RWPE2 (cell line): Measurements from ENCODE around the gene FBLIM1.

Source experiments
- ATAC-seq: fragments of 200-7000 bp; cut with Tn5 transposase; 3 replicates; pipeline ENCODE4 v1.9.1; 2021; ENCODE audit warnings: low read depth
- DNase-seq: peaks from one replicate; pipeline ENCODE4 v3.0.0-alpha.2; 2020; ENCODE audit warnings: low spot score
- H3K27ac ChIP-seq: fragments of 450-650 bp; 2 replicates; pipeline ENCODE4 v1.5.1; 2017; ENCODE audit warnings: mild to moderate bottlenecking; ENCODE audit not compliant: poor library complexity, severe bottlenecking
- H3K27me3 ChIP-seq: fragments of 250-450 bp; sonication (Bioruptor Pico); 2 replicates; pipeline ENCODE4 v1.5.1; 2021; ENCODE audit warnings: mild to moderate bottlenecking, moderate library complexity; ENCODE audit not compliant: insufficient read depth, poor library complexity, severe bottlenecking
- H3K36me3 ChIP-seq: fragments of 250-450 bp; sonication (Bioruptor Pico); 2 replicates; pipeline ENCODE4 v1.5.1; 2020; ENCODE audit warnings: low read depth, mild to moderate bottlenecking, moderate library complexity
- H3K4me1 ChIP-seq: fragments of 250-450 bp; sonication (Bioruptor Pico); 2 replicates; pipeline ENCODE4 v1.5.1; 2021; ENCODE audit warnings: mild to moderate bottlenecking, moderate library complexity; ENCODE audit not compliant: insufficient read depth, poor library complexity, severe bottlenecking
- H3K4me3 ChIP-seq: fragments of 250-450 bp; sonication (Bioruptor Pico); 2 replicates; pipeline ENCODE4 v1.5.1; 2021; ENCODE audit warnings: mild to moderate bottlenecking, moderate library complexity; ENCODE audit not compliant: severe bottlenecking
- H3K9me3 ChIP-seq: fragments of 250-450 bp; sonication (Bioruptor Pico); 2 replicates; pipeline ENCODE4 v1.5.1; 2021; ENCODE audit warnings: mild to moderate bottlenecking, moderate library complexity; ENCODE audit not compliant: severe bottlenecking
- TF ChIP-seq, protein P1 (sequence below): fragments of 450-650 bp; IDR thresholded peaks from one replicate; pipeline ENCODE4 v1.5.1; 2017; ENCODE audit warnings: mild to moderate bottlenecking, moderate library complexity; ENCODE audit not compliant: poor library complexity, severe bottlenecking

Gene FBLIM1

DNA sequence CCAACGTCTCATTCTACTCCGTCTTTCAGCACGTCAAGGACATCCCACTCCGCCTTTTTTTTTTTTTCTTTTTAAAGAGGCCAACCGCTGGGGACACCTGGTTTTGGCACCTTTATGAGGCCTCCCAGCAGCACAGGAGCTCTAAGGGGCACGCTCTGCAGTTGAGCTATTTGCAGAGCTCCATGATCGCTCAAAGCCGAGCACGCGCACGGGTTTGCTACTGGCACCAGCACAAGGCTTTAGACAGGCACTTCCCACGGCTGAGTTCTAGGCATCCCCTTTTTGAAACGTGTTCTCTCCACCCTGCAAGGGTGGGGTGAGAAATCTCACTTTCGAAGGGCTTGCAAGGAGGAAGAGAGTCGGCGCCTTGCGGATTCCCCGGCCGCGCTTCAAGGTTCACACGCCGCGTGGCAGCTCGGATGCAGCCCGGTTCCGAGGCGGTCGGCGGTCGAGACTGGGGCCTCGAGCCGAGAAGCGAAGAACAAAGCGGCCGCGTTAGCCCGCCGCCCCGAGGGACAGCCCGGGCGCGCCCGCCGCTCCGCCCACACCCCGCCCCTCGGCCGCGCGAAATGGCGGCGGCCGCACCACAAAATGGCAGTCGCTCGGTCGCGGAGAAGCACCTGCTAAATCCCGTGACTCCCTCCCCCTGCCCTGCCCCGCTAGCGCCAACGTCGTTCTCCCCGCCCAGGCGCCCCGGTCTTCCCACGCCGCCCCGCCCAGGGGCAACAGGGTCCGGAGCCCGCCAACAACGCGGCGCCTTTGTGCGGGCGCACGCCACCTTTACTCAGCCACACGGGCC lies 76.0 kb downstream of the FBLIM1 start:
- Histone ChIP-seq H3K4me3 (peak overlapping the region; percentile 57), H3K27ac (peak overlapping the region; percentile 97), H3K36me3 (no peaks in the 10 kb centered on the region), H3K27me3 (no peaks in the 10 kb centered on the region), H3K4me1 (peaks cover 37% of the 10 kb centered on the region), H3K9me3 (peaks cover 6% of the 10 kb centered on the region)
- ATAC-seq: peak; percentile 68
- peak; percentile 92 for DNase-seq
- TF ChIP-seq, protein P1, sequence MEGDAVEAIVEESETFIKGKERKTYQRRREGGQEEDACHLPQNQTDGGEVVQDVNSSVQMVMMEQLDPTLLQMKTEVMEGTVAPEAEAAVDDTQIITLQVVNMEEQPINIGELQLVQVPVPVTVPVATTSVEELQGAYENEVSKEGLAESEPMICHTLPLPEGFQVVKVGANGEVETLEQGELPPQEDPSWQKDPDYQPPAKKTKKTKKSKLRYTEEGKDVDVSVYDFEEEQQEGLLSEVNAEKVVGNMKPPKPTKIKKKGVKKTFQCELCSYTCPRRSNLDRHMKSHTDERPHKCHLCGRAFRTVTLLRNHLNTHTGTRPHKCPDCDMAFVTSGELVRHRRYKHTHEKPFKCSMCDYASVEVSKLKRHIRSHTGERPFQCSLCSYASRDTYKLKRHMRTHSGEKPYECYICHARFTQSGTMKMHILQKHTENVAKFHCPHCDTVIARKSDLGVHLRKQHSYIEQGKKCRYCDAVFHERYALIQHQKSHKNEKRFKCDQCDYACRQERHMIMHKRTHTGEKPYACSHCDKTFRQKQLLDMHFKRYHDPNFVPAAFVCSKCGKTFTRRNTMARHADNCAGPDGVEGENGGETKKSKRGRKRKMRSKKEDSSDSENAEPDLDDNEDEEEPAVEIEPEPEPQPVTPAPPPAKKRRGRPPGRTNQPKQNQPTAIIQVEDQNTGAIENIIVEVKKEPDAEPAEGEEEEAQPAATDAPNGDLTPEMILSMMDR: no peak

DNA sequence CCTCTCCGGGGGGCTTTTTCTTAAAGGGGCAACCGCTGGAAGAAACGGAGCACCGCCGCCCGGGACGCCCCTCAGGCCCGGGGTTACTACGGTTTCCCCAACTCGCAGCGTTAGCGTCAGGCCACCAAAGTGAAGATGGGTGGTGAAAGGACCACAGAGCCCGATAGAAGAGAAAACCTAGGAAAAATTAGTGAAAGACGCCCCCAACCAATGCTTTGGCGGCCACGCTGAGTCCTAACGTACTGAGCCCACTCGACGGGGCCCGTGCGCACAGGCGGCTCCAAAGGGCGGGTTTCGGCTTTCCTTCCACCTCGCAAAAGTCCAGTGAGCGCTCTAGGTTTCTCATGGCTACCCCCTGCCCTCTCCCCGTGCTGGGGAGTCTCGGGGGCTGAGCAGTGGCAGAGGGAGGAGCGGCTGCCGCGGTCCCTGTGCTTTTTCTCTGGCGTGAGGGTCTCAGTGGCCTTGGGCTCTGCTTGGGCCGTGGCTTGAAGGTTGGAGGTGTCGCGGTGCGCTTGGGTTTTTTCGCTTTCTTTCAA lies 76.7 kb downstream of the FBLIM1 start:
- DNase-seq (no peak), ATAC-seq (peak; percentile 18)
- H3K4me3 ChIP-seq: peak overlapping the region; percentile 57
- H3K27ac ChIP-seq: peak overlapping the region; percentile 97
- no peaks in the 10 kb centered on the region for H3K36me3 ChIP-seq
- TF ChIP-seq, protein P1: no peak
- peaks cover 6% of the 10 kb centered on the region for H3K9me3 ChIP-seq
- peaks cover 32% of the 10 kb centered on the region for H3K4me1 ChIP-seq
- H3K27me3 ChIP-seq: no peaks in the 10 kb centered on the region

DNA sequence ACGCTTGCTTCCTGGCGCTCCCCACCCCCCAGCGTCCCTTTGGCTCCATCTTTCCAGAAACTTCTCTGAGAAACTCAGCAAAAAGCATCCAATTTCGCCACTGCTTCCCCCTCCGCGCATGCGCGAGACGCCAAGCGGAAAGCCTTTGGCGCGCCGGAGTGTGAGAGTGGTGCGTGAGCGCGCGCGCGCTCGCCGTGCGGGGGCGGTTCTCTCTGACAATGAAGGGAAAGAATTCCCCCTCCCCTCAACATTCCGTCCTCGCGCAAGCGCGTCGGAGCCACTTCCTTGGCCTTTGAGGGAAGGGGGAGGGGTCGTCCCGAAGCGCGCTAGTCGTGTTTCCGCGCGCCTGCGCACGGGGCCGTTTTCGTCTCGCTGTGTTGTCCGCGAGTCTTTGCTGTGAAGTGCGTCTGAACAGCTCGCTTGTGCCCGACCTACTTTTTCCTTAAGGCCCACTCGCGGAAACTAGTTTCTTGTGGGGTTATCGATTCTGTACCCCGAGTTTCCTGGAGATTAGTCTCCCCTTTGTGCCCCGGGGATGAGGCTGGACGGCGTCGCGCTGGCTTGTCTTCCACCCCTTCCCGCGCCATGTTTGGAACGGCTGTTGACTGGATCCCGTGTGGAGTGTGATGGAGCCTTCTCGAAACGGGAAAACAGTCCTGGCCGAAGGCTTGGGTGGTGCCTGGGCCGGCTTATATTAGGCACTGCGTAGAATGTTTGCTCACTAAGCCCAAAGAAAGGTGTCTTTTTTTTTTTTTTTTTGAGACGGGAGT lies 77.3 kb downstream of the FBLIM1 start:
- peaks cover 25% of the 10 kb centered on the region for H3K4me1 ChIP-seq
- TF ChIP-seq, protein P1: no peak
- H3K36me3 ChIP-seq: no peaks in the 10 kb centered on the region

More for the DNA sequence above, 77.3 kb downstream of the FBLIM1 start:
- peaks cover 6% of the 10 kb centered on the region for H3K9me3 ChIP-seq
- peak; percentile 55 for ATAC-seq
- DNase-seq: peak; percentile 98
- peak overlapping the region; percentile 97 for H3K27ac ChIP-seq
- no peaks in the 10 kb centered on the region for H3K27me3 ChIP-seq
- H3K4me3 ChIP-seq: peak overlapping the region; percentile 57
